H9 (cell line): Measurements from ENCODE around the gene SNRPA1. TPM values are rescaled to one million over a fixed set of nuclear protein-coding genes. Genes with fewer than 3 reads are reported as not detected.

Experiments
- DNase-seq: peaks from one replicate; pipeline ENCODE4 v3.0.0-alpha.2; 2017
- H2AFZ ChIP-seq: one replicate; pipeline ENCODE4 v1.6.1; 2013; ENCODE audit warnings: mild to moderate bottlenecking, low read length, control low read depth, moderate library complexity
- H2AK5ac ChIP-seq: 2 replicates; pipeline ENCODE4 v1.6.1; 2013; ENCODE audit warnings: low read length, control low read depth, mixed read lengths; ENCODE audit not compliant: insufficient read length
- H2BK120ac ChIP-seq: one replicate; pipeline ENCODE4 v1.6.1; 2013; ENCODE audit warnings: low read depth, mild to moderate bottlenecking, low read length, control low read depth, inconsistent platforms; ENCODE audit not compliant: poor library complexity, severe bottlenecking
- H2BK12ac ChIP-seq: 2 replicates; pipeline ENCODE4 v1.6.1; 2013; ENCODE audit warnings: low read length, control low read depth, mixed read lengths, low read depth; ENCODE audit not compliant: insufficient read length
- H2BK15ac ChIP-seq: 2 replicates; pipeline ENCODE4 v1.6.1; 2013; ENCODE audit warnings: low read depth, low read length, control low read depth
- H2BK20ac ChIP-seq: one replicate; pipeline ENCODE4 v1.6.1; 2013; ENCODE audit warnings: low read depth, mild to moderate bottlenecking, low read length, control low read depth, inconsistent platforms; ENCODE audit not compliant: poor library complexity, severe bottlenecking
- H2BK5ac ChIP-seq: 2 replicates; pipeline ENCODE4 v1.6.1; 2013; ENCODE audit warnings: low read length, control low read depth, mixed read lengths; ENCODE audit not compliant: insufficient read length
- H3K14ac ChIP-seq: 2 replicates; pipeline ENCODE4 v1.6.1; 2013; ENCODE audit warnings: low read length, control low read depth; ENCODE audit not compliant: insufficient read depth
- H3K18ac ChIP-seq: 2 replicates; pipeline ENCODE4 v1.6.1; 2013; ENCODE audit warnings: low read depth, mild to moderate bottlenecking, mixed read lengths, low read length, control low read depth; ENCODE audit not compliant: insufficient read length
- H3K23ac ChIP-seq: 2 replicates; pipeline ENCODE4 v1.6.1; 2013; ENCODE audit warnings: low read length, control low read depth, mixed read lengths, low read depth; ENCODE audit not compliant: insufficient read length
- H3K23me2 ChIP-seq: 2 replicates; pipeline ENCODE4 v1.6.1; 2013; ENCODE audit warnings: low read depth, mild to moderate bottlenecking, mixed read lengths, low read length, control low read depth; ENCODE audit not compliant: insufficient read length, poor library complexity, severe bottlenecking
- H3K27ac ChIP-seq: 2 replicates; pipeline ENCODE4 v1.5.1; 2013; ENCODE audit warnings: low read length, control low read depth, mixed read lengths, low read depth; ENCODE audit not compliant: insufficient read length
- H3K27me3 ChIP-seq: 2 replicates; pipeline ENCODE4 v1.6.1; 2013; ENCODE audit warnings: low read length, control low read depth, inconsistent platforms; ENCODE audit not compliant: insufficient read depth
- H3K4ac ChIP-seq: 2 replicates; pipeline ENCODE4 v1.6.1; 2013; ENCODE audit warnings: low read depth, mild to moderate bottlenecking, control low read depth, inconsistent platforms, low read length, moderate library complexity
- H3K4me1 ChIP-seq: 2 replicates; pipeline ENCODE4 v1.6.1; 2013; ENCODE audit warnings: low read length, control low read depth, inconsistent platforms; ENCODE audit not compliant: insufficient read depth
- H3K4me2 ChIP-seq: 2 replicates; pipeline ENCODE4 v1.6.1; 2013; ENCODE audit warnings: low read length, control low read depth, mixed read lengths; ENCODE audit not compliant: insufficient read length, insufficient read depth
- H3K56ac ChIP-seq: 2 replicates; pipeline ENCODE4 v1.6.1; 2013; ENCODE audit warnings: low read depth, mild to moderate bottlenecking, mixed read lengths, low read length, control low read depth; ENCODE audit not compliant: insufficient read length
- H3K79me1 ChIP-seq: 2 replicates; pipeline ENCODE4 v1.6.1; 2013; ENCODE audit warnings: low read depth, mild to moderate bottlenecking, moderate library complexity, low read length, control low read depth, inconsistent platforms; ENCODE audit not compliant: insufficient read depth, poor library complexity, severe bottlenecking
- H3K79me2 ChIP-seq: 2 replicates; pipeline ENCODE4 v1.6.1; 2013; ENCODE audit warnings: low read length, control low read depth, inconsistent platforms; ENCODE audit not compliant: insufficient read depth
- H3K9ac ChIP-seq: 2 replicates; pipeline ENCODE4 v1.6.1; 2013; ENCODE audit warnings: low read length, control low read depth, mixed read lengths; ENCODE audit not compliant: insufficient read length; ENCODE audit errors: extremely low read depth
- H3K9me3 ChIP-seq: one replicate; pipeline ENCODE4 v1.6.1; 2013; ENCODE audit warnings: low read depth, low read length, inconsistent platforms; ENCODE audit not compliant: control insufficient read depth
- H3T11ph ChIP-seq: one replicate; pipeline ENCODE4 v1.6.1; 2013; ENCODE audit warnings: mild to moderate bottlenecking, low read length, control low read depth, inconsistent platforms
- H4K20me1 ChIP-seq: one replicate; pipeline ENCODE4 v1.6.1; 2013; ENCODE audit not compliant: control insufficient read depth, insufficient read length, insufficient read depth
- H4K5ac ChIP-seq: 2 replicates; pipeline ENCODE4 v1.6.1; 2013; ENCODE audit warnings: low read depth, mild to moderate bottlenecking, mixed read lengths, low read length, control low read depth; ENCODE audit not compliant: insufficient read length
- H4K8ac ChIP-seq: replicated peaks from 2 replicates; pipeline ENCODE4 v1.6.1; 2013; ENCODE audit warnings: low read length, control low read depth, mixed read lengths, low read depth; ENCODE audit not compliant: insufficient read length
- H4K91ac ChIP-seq: 2 replicates; pipeline ENCODE4 v1.6.1; 2013; ENCODE audit warnings: low read depth, mild to moderate bottlenecking, moderate library complexity, mixed read lengths, low read length, control low read depth; ENCODE audit not compliant: insufficient read length
- H3K27ac Mint-ChIP-seq, 3 experiments: 2 replicates in 2 of 3; 3 replicates in 1 of 3; pipeline ENCODE4 v1.8.0; 2020 to 2021; ENCODE audit warnings: mixed read lengths in 3 of 3, mild to moderate bottlenecking in 1 of 3, moderate library complexity in 1 of 3
- H3K27me3 Mint-ChIP-seq: 2 replicates; pipeline ENCODE4 v1.8.0; 2021; ENCODE audit warnings: low read depth, mild to moderate bottlenecking, moderate library complexity, mixed read lengths
- H3K36me3 Mint-ChIP-seq, 3 experiments: 2 replicates in 2 of 3; 3 replicates in 1 of 3; pipeline ENCODE4 v1.8.0; 2020 to 2021; ENCODE audit warnings: low read depth in 3 of 3, mixed read lengths in 3 of 3; ENCODE audit not compliant: insufficient read depth in 1 of 3
- H3K4me1 Mint-ChIP-seq, 2 experiments: 2 replicates each; pipeline ENCODE4 v1.8.0; 2020; ENCODE audit warnings: mixed read lengths in 2 of 2
- H3K4me3 Mint-ChIP-seq, 2 experiments: 2 replicates in 1 of 2; 3 replicates in 1 of 2; pipeline ENCODE4 v1.8.0; 2020 to 2021; ENCODE audit warnings: mild to moderate bottlenecking in 2 of 2, mixed read lengths in 2 of 2, moderate library complexity in 1 of 2
- H3K9me3 Mint-ChIP-seq, 2 experiments: 2 replicates in 1 of 2; 3 replicates in 1 of 2; pipeline ENCODE4 v1.8.0; 2020; ENCODE audit warnings: mild to moderate bottlenecking in 2 of 2, mixed read lengths in 2 of 2, moderate library complexity in 1 of 2
- CTCF ChIP-seq: fragments of 200-600 bp; sonication (generic); conservative IDR thresholded peaks from 3 replicates; pipeline ENCODE4 v1.8.0; 2021; ENCODE audit warnings: antibody characterized with exemption, mild to moderate bottlenecking
- WGBS: extraction: QIAGEN DNeasy Blood & Tissue Kit; methylation state at CpG from one replicate; pipeline ENCODE4 v1.1.7; 2013; ENCODE audit warnings: missing lambda C conversion rate, low lambda C conversion rate, mixed read lengths; ENCODE audit not compliant: insufficient read length; ENCODE audit errors: extremely low coverage; 5-methylcytosine and 5-hydroxymethylcytosine counted together
- total RNA-seq: library from RNA; stranded (reverse); gene quantifications from 2 replicates; pipeline ENCODE4 v1.2.1, GENCODE V29; 2021

Gene SNRPA1
- total RNA-seq, 1 experiment from 2014 or later = 145 TPM

GRCh38 chr15:101326462-101327146, 31.6 kb upstream of the SNRPA1 start:
- Histone ChIP-seq H2BK120ac (no peak overlapping the region), H3K4me1 (no peaks in the 10 kb centered on the region), H3K79me2 (no peaks in the 10 kb centered on the region), H3K4ac (no peak overlapping the region), H3K27ac (no peak overlapping the region), H2BK15ac (no peak overlapping the region), H4K91ac (no peak overlapping the region), H3K14ac (no peak overlapping the region; the same call in 1 of the 2 replicates), H3K56ac (no peak overlapping the region), H3T11ph (no peak overlapping the region), H4K8ac (no peak overlapping the region), H3K9ac (no peak overlapping the region), H3K18ac (no peak overlapping the region), H2AK5ac (no peak overlapping the region), H3K27me3 (no peaks in the 10 kb centered on the region; the same call in 1 of the 2 replicates), H2BK5ac (no peak overlapping the region), H4K5ac (no peak overlapping the region), H2BK12ac (no peak overlapping the region), H3K79me1 (no peaks in the 10 kb centered on the region), H3K23me2 (no peaks in the 10 kb centered on the region), H3K23ac (no peak overlapping the region), H4K20me1 (no peaks in the 10 kb centered on the region), H2BK20ac (no peak overlapping the region), H3K9me3 (no peaks in the 10 kb centered on the region), H3K4me2 (no peak overlapping the region), H2AFZ (no peak overlapping the region)
- no peak for DNase-seq
- Mint-ChIP-seq H3K4me3 (no peak overlapping the region), H3K27ac (no peak overlapping the region), H3K27me3 (peaks cover 57% of the 10 kb centered on the region), H3K36me3 (no peaks in the 10 kb centered on the region; a peak in 1 of 7 replicates), H3K4me1 (no peaks in the 10 kb centered on the region; a peak in 1 of 4 replicates), H3K9me3 (no peaks in the 10 kb centered on the region)
- no CpG with 5 or more reads among the region's 21 CpGs for WGBS
- no peak for TF ChIP-seq CTCF
